Measurements from ENCODE around the gene PCNX2. TPM values are rescaled to one million over a fixed set of nuclear protein-coding genes. Genes with fewer than 3 reads are reported as not detected.

Gene PCNX2
- total and polyA plus RNA-seq, 4 donors, result 2.0 to 15.1 (median 6.4) TPM

DNA sequence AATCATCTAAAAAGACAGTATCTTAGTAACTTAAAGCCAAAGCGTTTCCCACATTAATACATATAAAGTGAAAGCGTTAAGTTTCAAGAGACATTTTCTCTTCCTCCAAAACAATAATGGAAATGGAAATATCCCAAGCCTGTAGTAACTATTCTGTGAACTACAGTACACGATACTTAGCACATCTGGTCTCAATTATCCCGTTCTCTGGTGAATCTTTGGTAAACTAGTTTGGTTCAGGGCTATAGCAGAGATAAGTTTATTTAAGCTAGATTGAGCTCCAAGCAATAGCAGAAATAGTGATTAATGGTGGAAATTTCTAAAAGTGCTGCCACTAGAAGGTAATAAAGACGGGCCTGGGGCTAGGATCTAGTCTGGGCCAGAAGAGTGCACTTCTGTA, 55.2 kb downstream of the PCNX2 start:
- Histone ChIP-seq H3K4me1 (ENCODE audit: control insufficient read depth in 5 of 5, insufficient read depth in 5 of 5, low read length in 5 of 5) (peaks cover 0 to 16% (median 3%) of the 10 kb centered on the region in 5 donors), H3K27ac (ENCODE audit: low read depth in 1 of 2, low read length in 1 of 2) (no peak overlapping the region), H3K4me3 (no peak overlapping the region), H3K27me3 (ENCODE audit: control insufficient read depth in 3 of 3, insufficient read depth in 3 of 3, low read length in 2 of 3) (no peaks in the 10 kb centered on the region), H3K9ac (ENCODE audit: insufficient read depth in 1 of 2, low read length in 2 of 2) (no peak overlapping the region), H3K9me3 (ENCODE audit: control insufficient read depth in 4 of 4, insufficient read depth in 3 of 4, low read length in 3 of 4) (no peaks in the 10 kb centered on the region), H3K36me3 (ENCODE audit: control insufficient read depth in 4 of 4, insufficient read depth in 4 of 4, low read length in 4 of 4) (no peaks in the 10 kb centered on the region)
- DNase-seq, result no peak
- TF ChIP-seq, protein P1, sequence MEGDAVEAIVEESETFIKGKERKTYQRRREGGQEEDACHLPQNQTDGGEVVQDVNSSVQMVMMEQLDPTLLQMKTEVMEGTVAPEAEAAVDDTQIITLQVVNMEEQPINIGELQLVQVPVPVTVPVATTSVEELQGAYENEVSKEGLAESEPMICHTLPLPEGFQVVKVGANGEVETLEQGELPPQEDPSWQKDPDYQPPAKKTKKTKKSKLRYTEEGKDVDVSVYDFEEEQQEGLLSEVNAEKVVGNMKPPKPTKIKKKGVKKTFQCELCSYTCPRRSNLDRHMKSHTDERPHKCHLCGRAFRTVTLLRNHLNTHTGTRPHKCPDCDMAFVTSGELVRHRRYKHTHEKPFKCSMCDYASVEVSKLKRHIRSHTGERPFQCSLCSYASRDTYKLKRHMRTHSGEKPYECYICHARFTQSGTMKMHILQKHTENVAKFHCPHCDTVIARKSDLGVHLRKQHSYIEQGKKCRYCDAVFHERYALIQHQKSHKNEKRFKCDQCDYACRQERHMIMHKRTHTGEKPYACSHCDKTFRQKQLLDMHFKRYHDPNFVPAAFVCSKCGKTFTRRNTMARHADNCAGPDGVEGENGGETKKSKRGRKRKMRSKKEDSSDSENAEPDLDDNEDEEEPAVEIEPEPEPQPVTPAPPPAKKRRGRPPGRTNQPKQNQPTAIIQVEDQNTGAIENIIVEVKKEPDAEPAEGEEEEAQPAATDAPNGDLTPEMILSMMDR (IDR thresholded peaks at IDR 0.05; ENCODE audit: control extremely low read depth, extremely low read depth), result no peak
- WGBS, 2 donors, result 92 to 93% methylated on average over 5 of the region's 5 CpGs
- ATAC-seq (ENCODE audit: insufficient read depth, low FRiP score), result no peak

DNA sequence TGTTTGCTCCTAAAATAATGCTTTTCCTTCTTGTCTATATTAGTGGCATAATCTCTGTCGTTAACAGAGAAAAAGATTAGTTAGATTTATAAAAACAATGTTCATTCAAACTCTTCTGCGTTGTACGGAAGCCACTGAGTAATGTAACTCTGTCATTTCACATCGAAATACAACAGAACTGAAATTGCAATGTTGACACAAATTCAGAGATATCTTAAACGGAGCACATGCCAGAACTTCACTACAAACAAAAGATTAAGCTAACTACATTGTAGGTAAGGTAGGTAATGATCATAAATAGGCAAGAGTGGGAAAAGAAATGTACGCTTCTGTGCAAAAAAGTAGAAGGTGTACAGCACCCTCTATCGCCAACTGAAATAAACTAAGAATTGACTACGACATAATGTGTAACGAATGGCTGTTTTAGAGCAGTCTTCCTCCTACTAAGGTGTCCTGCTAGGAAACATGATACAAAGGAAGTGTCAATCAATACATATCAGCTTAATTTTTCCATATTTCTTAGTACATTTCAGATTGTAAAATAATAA, 56.6 kb downstream of the PCNX2 start:
- TF ChIP-seq, protein P1 (IDR thresholded peaks at IDR 0.05; ENCODE audit: control extremely low read depth, extremely low read depth), result no peak
- Histone ChIP-seq H3K9me3 (ENCODE audit: control insufficient read depth in 4 of 4, insufficient read depth in 3 of 4, low read length in 3 of 4) (no peaks in the 10 kb centered on the region), H3K4me1 (ENCODE audit: control insufficient read depth in 5 of 5, insufficient read depth in 5 of 5, low read length in 5 of 5) (peaks cover 0 to 16% (median 3%) of the 10 kb centered on the region in 5 donors), H3K27ac (ENCODE audit: low read depth in 1 of 2, low read length in 1 of 2) (no peak overlapping the region), H3K36me3 (ENCODE audit: control insufficient read depth in 4 of 4, insufficient read depth in 4 of 4, low read length in 4 of 4) (peaks cover 0 to 2% (median 0%) of the 10 kb centered on the region in 4 donors), H3K9ac (ENCODE audit: insufficient read depth in 1 of 2, low read length in 2 of 2) (no peak overlapping the region), H3K4me3 (no peak overlapping the region), H3K27me3 (ENCODE audit: control insufficient read depth in 3 of 3, insufficient read depth in 3 of 3, low read length in 2 of 3) (no peaks in the 10 kb centered on the region)
- DNase-seq, result peak in 2 of 3 donors; percentile 42 to 49
- 85 to 87% methylated on average over 9 of the region's 9 CpGs for WGBS, 2 donors
- ATAC-seq (ENCODE audit: insufficient read depth, low FRiP score), result no peak

DNA sequence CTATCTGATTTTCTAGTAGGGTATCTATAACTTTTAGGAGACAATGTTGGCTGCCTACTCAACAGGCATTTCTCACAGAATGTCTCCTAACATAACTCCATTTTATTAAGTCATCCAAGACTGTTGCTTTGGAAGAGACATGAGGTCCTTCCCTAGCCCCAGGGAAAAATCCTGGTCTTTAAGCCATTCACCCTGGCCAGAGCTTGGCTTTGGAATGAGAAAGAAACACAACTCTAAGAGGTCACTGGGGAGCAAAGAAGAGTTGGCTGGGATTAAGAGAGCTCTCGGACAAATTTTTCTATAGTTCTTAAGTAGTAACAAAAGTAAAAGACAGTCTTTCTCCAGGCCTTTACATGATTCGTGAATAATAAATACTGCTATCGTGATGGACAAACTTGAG, 57.9 kb downstream of the PCNX2 start:
- Histone ChIP-seq H3K4me1 (ENCODE audit: control insufficient read depth in 5 of 5, insufficient read depth in 5 of 5, low read length in 5 of 5) (peaks cover 0 to 9% (median 0%) of the 10 kb centered on the region in 5 donors), H3K4me3 (no peak overlapping the region), H3K27ac (ENCODE audit: low read depth in 1 of 2, low read length in 1 of 2) (no peak overlapping the region), H3K9ac (ENCODE audit: insufficient read depth in 1 of 2, low read length in 2 of 2) (no peak overlapping the region), H3K9me3 (ENCODE audit: control insufficient read depth in 4 of 4, insufficient read depth in 3 of 4, low read length in 3 of 4) (no peaks in the 10 kb centered on the region), H3K27me3 (ENCODE audit: control insufficient read depth in 3 of 3, insufficient read depth in 3 of 3, low read length in 2 of 3) (no peaks in the 10 kb centered on the region), H3K36me3 (ENCODE audit: control insufficient read depth in 4 of 4, insufficient read depth in 4 of 4, low read length in 4 of 4) (peaks cover 0 to 2% (median 0%) of the 10 kb centered on the region in 4 donors)
- TF ChIP-seq, protein P1 (IDR thresholded peaks at IDR 0.05; ENCODE audit: control extremely low read depth, extremely low read depth), result no peak
- ATAC-seq (ENCODE audit: insufficient read depth, low FRiP score) (no peak), DNase-seq (no peak)
- 87 to 96% methylated on average over 3 of the region's 3 CpGs for WGBS, 2 donors
